Astrocyte of the spinal cord (primary cell): ENCODE measurements around the gene NEDD4L.

Experiments
- DNase-seq: peaks from one replicate; pipeline ENCODE4 v3.0.0; 2011; ENCODE audit warnings: low read depth, low spot score
- H3K4me3 ChIP-seq: 2 replicates; pipeline ENCODE4 v1.5.1; 2011; ENCODE audit warnings: low read depth, mild to moderate bottlenecking, low read length, moderate library complexity
- in situ Hi-C: cut with HindIII; loops from 2 replicates; pipeline ENCODE4 v1.10.0; 2017; ENCODE audit warnings: low sequenced_read_pairs
- TF ChIP-seq, protein P1 (sequence below): IDR thresholded peaks from 2 replicates; pipeline ENCODE4 v1.5.1; 2012; ENCODE audit warnings: low read depth, mild to moderate bottlenecking, low read length, inconsistent platforms

Gene NEDD4L

DNA sequence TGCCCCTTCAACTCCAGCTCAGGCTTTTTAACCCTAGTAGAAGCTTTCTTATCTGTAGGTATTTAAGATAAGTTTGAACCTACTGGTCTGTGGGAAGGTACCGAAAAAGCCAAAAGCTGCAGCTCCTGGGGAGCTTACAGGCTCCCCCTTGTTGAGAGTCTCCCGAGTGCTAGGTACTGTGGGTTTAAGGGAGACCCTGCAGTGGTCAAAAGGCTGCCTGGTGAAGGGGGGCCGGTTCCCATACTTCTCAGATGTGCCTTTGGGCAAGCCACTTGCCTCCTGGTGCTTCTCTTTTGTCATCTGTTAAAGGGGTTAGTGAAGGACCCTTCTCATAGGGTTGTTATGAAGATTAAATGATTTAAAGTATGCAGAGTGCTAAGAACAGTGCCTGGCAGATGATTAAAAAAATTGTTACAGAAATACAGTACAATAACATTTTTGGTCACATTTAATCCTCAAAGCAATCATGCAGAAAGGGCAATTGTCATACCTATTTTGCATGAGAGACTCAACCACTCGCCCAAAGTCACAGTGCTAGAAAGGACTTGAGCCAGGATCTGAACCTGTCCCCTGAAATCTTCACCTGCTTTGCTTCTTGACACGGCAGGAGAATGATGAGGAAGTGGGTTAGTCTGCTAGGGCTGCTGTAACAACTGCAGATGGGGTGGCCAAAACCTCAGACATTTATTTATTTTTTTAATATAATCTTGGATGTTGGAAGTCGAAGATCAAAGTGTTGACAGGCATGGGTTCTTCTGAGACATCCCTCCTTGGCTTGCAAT lies 62.5 kb downstream of the NEDD4L start:
- in situ Hi-C loops: no loop called here
- no peak overlapping the region for H3K4me3 ChIP-seq
- DNase-seq: no peak
- TF ChIP-seq, protein P1, sequence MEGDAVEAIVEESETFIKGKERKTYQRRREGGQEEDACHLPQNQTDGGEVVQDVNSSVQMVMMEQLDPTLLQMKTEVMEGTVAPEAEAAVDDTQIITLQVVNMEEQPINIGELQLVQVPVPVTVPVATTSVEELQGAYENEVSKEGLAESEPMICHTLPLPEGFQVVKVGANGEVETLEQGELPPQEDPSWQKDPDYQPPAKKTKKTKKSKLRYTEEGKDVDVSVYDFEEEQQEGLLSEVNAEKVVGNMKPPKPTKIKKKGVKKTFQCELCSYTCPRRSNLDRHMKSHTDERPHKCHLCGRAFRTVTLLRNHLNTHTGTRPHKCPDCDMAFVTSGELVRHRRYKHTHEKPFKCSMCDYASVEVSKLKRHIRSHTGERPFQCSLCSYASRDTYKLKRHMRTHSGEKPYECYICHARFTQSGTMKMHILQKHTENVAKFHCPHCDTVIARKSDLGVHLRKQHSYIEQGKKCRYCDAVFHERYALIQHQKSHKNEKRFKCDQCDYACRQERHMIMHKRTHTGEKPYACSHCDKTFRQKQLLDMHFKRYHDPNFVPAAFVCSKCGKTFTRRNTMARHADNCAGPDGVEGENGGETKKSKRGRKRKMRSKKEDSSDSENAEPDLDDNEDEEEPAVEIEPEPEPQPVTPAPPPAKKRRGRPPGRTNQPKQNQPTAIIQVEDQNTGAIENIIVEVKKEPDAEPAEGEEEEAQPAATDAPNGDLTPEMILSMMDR: no peak

DNA sequence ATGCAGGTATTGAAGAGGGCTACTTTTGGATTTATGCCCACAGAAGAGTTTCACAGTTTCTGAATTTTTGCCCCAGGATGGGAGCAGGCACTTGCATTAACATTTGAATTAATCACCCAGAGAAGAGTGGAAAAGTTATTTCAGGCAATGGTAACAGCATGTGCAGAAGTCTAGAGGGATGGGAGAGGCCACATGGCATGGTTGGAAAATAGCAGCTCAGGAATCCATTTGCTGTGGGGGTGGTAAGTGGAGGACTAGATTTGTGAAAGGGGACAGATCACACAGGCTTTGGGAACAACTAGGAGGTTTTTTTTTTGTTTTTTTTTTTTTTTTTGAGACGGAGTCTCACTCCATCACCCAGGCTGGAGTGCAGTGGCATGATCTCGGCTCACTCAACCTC lies 65.2 kb downstream of the NEDD4L start:
- DNase-seq: no peak
- TF ChIP-seq, protein P1: no peak
- no peak overlapping the region for H3K4me3 ChIP-seq
- in situ Hi-C loops: no loop called here

DNA sequence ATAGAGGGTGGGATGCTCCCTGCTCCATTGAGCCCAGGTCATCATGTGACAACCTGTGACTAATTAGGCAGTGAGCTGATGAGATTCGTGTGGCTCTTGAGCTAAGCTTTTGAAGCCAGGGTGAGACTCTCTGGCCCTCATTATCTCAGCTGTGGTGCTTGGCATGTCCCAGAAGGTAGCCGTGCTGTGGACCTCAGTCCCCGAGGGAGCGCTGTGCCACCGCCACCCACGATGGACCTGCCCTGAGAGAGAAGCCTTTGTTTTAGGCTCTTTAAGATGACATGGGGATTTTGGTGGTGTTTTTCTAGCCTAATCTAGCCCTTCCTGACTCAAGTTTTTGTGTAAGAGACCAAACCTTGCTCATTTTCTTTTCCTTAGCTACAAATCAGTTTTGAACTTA lies 66.4 kb downstream of the NEDD4L start:
- in situ Hi-C loops: no loop called here
- DNase-seq: no peak
- no peak overlapping the region for H3K4me3 ChIP-seq
- TF ChIP-seq, protein P1: no peak

DNA sequence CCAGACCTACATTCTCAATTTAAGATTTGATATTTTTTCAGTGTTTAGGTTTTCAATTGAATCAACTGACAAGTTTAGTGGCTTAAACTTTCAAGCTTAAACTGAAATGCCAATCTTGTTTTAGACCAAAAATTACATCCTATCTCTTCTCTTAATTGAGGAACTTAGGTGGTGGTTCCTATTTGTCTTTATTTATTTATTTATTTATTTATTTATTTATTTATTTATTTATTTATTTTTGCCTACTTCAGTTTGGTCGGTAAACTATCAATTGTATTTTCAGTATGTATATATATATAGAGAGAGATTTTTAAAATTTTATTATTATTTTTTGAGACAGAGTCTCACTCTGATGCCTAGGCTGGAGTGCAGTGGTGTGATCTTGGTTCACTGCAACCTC lies 68.1 kb downstream of the NEDD4L start:
- no peak overlapping the region for H3K4me3 ChIP-seq
- TF ChIP-seq, protein P1: no peak
- no peak for DNase-seq
- in situ Hi-C loops: no loop called here

DNA sequence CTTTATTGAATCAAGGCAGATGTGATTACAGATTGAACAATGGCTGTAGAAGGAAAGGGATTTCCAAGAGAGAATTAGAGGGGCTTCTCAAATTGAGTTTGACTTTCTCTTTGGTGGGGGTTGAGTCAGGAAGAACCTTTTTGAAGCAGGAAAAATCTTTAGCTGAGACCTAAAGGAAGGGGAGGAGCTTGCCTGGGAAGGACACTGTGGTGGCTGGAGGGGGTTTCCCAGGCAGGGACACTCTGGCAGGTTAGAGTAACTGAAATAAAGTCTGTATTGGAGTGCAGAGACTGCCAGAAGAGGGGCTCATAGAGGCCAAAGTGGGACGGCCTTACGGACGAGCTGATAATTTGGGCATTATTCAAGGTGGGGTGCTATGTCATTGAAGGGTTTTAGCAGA lies 69.3 kb downstream of the NEDD4L start:
- in situ Hi-C loops: no loop called here
- no peak for DNase-seq
- TF ChIP-seq, protein P1: no peak
- no peak overlapping the region for H3K4me3 ChIP-seq

DNA sequence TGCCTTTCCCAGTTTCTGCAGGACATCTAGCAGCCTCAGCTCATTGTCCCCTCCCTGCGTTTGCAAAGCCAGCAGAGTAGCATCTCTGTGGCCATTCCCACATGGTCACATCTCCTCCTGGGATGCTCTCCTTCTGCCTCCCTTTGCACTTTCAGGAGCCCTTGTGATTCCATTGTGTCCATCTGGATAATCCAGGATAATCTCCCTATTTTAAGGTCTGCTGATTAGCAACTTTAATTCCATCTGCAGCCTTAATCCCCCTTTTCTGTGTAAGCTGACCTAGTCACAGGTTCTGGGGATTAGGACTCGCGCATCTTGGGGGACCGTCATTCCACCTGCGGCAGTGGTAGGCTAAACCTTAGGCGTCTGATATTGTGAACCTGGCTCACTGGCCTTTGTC lies 70.7 kb downstream of the NEDD4L start:
- H3K4me3 ChIP-seq: no peak overlapping the region
- DNase-seq: no peak
- TF ChIP-seq, protein P1: no peak
- in situ Hi-C loops: no loop called here

DNA sequence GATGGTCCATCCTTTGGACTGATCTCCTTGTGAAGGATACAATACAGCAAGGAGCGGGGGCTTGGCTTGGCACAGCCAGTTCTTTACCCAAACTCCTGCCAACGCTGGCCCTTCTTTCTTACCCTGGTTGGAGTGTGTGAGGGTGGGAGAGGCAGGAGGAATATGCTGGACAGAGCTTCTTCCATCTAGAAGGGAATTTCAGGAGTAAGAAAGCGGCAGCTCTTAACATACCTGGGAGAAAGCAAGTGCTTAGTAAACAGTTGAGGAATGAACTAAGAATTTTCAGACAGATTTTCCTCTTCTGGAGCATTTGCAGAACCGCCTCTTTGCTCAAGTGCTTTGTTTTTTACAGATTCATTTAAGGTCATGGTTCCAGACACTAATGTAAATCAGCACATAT lies 72.8 kb downstream of the NEDD4L start:
- TF ChIP-seq, protein P1: no peak
- DNase-seq: no peak
- no peak overlapping the region for H3K4me3 ChIP-seq
- in situ Hi-C loops: no loop called here
